Mononuclear cell (primary cell): ENCODE results near the gene C2orf92. TPM values are rescaled to one million over a fixed set of nuclear protein-coding genes. Genes with fewer than 3 reads are reported as not detected.

Experiments
- H3K27me3 ChIP-seq: 2 replicates; pipeline ENCODE4 v1.6.0; 2011; ENCODE audit warnings: low read length, control low read depth; ENCODE audit not compliant: insufficient read depth
- H3K4me1 ChIP-seq: 2 replicates; pipeline ENCODE4 v1.5.1; 2011; ENCODE audit warnings: mild to moderate bottlenecking, low read length, control low read depth; ENCODE audit not compliant: insufficient read depth
- H3K4me3 ChIP-seq: 2 replicates; pipeline ENCODE4 v1.5.1; 2011; ENCODE audit warnings: mild to moderate bottlenecking, low read length, moderate library complexity
- H3K9me3 ChIP-seq: 2 replicates; pipeline ENCODE4 v1.5.1; 2011; ENCODE audit warnings: low read depth, mild to moderate bottlenecking, control low read depth, low read length
- total RNA-seq: library from RNA; depleted of rRNA; stranded (reverse); fragments of >200 nt; gene quantifications from one replicate; pipeline ENCODE4 v1.2.3, GENCODE V29; 2012

The C2orf92 gene
- total RNA-seq, 1 donor, result 4.5 TPM

DNA sequence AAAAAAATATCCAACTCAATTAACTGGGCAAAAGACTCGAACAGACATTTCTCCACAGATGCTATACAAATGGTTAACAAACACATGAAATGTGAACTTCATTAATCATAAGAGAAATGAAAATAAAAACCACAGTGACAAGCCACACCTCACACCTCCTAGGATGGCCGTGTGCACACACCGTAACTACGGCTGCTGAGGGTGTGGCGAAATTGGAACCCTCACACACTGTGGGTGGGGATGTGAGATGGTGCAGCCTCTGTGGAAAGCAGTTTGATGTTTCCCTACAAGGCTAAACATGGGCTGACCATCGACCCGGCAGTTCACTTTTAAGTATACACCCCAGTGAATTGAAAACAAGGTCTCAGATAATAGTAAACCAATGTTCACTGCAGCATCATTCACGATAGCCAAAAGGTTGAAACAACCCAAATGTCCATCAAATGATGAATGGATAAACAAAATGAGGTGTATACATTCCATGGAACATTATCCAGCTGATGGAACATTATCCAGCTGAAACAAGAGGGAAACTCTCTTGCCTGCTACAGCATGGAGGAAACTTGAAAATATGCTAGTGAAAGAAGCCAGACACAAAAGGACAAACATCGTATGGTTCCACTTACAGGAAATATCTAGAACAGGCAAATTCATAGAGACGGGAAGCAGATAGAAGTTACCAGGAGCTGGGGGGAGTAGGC lies 76.1 kb downstream of the C2orf92 start:
- Histone ChIP-seq H3K4me1 (peaks cover 64% of the 10 kb centered on the region), H3K9me3 (no peaks in the 10 kb centered on the region), H3K27me3 (no peaks in the 10 kb centered on the region), H3K4me3 (no peak overlapping the region)

DNA sequence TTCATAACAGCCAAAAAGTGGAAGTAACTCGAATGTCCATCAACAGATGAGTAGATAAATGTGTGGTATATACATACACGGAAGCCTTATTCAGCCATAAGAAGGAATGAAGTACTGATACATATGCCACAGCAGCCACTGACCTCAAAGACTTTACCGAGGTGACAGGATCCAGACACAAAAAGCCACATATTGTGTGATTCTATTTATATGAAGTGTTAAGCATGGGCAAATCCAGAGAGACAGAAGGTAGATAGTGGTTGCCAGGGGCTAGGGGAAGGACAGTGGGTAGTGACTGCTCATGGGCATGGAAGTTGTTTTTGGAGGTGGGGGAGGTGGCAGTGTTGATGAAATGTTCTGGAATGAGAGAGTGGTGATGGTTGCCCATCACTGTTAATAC lies 77.8 kb downstream of the C2orf92 start:
- Histone ChIP-seq H3K27me3 (no peaks in the 10 kb centered on the region), H3K4me1 (peaks cover 48% of the 10 kb centered on the region), H3K9me3 (no peaks in the 10 kb centered on the region), H3K4me3 (no peak overlapping the region)

- Histone ChIP-seq H3K27me3 (no peaks in the 10 kb centered on the region), H3K9me3 (no peaks in the 10 kb centered on the region), H3K4me3 (no peak overlapping the region), H3K4me1 (peaks cover 43% of the 10 kb centered on the region)
Observed at GRCh38 chr2:97747716-97748115, 78.2 kb downstream of the C2orf92 start.

DNA sequence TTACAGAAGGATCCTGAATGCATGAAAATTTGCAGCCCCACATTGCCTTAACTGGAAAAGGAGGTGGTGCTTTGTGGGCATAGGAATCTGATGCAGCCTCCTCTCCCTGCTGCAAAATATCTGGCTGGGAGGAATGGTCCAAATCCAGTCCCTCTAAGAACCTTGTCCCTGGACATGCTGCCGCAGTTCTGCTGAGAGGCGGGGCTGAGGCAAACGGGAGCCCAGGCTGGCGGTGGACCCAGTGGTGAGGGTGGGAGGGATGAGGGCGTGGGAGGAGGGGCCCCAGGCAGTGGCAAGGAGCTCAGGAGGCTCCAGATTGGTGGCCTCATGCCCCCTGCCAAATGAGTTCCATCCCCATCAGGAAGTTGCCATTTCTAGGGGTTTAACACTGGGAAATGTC lies 80.1 kb downstream of the C2orf92 start:
- Histone ChIP-seq H3K4me3 (no peak overlapping the region), H3K9me3 (no peaks in the 10 kb centered on the region), H3K27me3 (no peaks in the 10 kb centered on the region), H3K4me1 (peaks cover 31% of the 10 kb centered on the region)

GRCh38 chr2:97750017-97750416 lies 80.5 kb downstream of the C2orf92 start:
- no peaks in the 10 kb centered on the region for H3K9me3 ChIP-seq
- H3K4me3 ChIP-seq, result no peak overlapping the region
- no peaks in the 10 kb centered on the region for H3K27me3 ChIP-seq
- peaks cover 28% of the 10 kb centered on the region for H3K4me1 ChIP-seq

DNA sequence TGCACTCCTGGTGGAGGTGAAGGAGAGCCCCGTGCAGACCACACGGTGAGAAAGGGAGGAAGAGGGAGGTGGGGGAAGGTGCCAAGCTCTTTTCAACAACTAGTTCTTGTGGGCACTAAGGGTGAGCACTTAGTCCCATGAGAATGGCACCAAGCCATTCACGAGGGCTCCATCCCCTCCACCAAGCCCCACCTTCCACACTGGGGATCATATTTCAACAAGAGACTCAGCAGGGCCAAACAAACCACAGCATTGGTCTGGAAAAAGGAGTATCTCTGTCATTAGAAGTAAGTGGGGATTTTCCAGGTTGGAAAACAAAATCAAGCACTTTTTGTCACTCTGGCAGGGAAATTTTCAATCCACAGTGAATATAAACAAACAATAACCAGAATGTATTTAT lies 82.2 kb downstream of the C2orf92 start:
- H3K27me3 ChIP-seq, result no peaks in the 10 kb centered on the region
- no peak overlapping the region for H3K4me3 ChIP-seq
- H3K4me1 ChIP-seq, result peaks cover 14% of the 10 kb centered on the region
- no peaks in the 10 kb centered on the region for H3K9me3 ChIP-seq

Other genes starting within 250 kb of the C2orf92 start
- 61.6 TPM for gene ANKRD36B, start 79.8 kb upstream of the C2orf92 start, total RNA-seq
- 131 TPM for gene COX5B, start 23.7 kb upstream of the C2orf92 start, total RNA-seq
- gene ACTR1B, start 5.7 kb upstream of the C2orf92 start, total RNA-seq, result 53.7 TPM
- gene ZAP70, start 43.9 kb downstream of the C2orf92 start, total RNA-seq, result 137 TPM